ENCODE results near the gene WDR73. TPM values are rescaled to one million over a fixed set of nuclear protein-coding genes. Genes with fewer than 3 reads are reported as not detected.

The WDR73 gene
- total RNA-seq, 2 donors from 2014 or later: 15.3 to 24.3 TPM

DNA sequence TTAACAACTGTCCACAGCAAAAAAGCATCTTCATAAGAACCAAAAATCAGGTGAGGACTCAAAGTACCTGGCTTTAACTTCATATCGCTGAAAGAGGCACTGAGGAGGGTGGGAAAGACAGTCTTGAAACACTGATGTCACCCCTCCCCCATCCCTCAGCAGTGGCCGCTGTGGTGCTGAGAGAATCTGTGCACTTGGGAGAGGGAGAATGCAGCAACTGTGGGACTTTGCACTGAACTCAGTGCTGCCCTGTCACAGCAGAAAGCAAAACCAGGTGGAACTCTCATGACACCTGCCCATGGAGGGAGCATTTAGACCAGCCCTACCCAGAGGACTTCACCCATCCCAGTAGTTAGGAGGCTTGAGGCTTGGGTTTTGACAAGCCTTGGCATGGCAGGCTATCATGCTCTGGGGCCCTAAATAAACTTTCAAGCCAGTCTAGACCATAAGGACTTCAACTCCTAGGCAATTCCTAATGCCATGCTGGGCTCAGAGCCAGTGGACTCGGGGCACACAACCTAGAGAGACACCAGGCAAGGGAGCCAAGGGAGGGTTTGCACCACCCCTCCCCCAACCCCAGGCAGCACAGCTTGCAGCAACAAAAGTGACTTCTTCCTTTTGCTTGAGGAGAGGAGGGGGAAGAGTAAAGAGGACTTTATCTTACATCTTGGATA lies 59.3 kb downstream of the WDR73 start:
- no peak overlapping the region for H3K9ac ChIP-seq (ENCODE audit: low read depth in 2 of 2, low read length in 2 of 2)
- TF ChIP-seq, protein P1, sequence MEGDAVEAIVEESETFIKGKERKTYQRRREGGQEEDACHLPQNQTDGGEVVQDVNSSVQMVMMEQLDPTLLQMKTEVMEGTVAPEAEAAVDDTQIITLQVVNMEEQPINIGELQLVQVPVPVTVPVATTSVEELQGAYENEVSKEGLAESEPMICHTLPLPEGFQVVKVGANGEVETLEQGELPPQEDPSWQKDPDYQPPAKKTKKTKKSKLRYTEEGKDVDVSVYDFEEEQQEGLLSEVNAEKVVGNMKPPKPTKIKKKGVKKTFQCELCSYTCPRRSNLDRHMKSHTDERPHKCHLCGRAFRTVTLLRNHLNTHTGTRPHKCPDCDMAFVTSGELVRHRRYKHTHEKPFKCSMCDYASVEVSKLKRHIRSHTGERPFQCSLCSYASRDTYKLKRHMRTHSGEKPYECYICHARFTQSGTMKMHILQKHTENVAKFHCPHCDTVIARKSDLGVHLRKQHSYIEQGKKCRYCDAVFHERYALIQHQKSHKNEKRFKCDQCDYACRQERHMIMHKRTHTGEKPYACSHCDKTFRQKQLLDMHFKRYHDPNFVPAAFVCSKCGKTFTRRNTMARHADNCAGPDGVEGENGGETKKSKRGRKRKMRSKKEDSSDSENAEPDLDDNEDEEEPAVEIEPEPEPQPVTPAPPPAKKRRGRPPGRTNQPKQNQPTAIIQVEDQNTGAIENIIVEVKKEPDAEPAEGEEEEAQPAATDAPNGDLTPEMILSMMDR (IDR thresholded peaks at IDR 0.05): no peak
- no peak overlapping the region for H3K27ac ChIP-seq
- no peak for DNase-seq
- H3K36me3 ChIP-seq: no peaks in the 10 kb centered on the region
- H3K4me1 ChIP-seq: peaks cover under 1% of the 10 kb centered on the region
- H3K4me3 ChIP-seq: no peak overlapping the region
- intact Hi-C loops (cut with DNase I): loop anchor here (10.0 kb wide), 1 partner anchor 50 kb away; no protein-coding TSS in a partner anchor
- H3K9me3 ChIP-seq: no peaks in the 10 kb centered on the region
- H3K27me3 ChIP-seq: no peaks in the 10 kb centered on the region

DNA sequence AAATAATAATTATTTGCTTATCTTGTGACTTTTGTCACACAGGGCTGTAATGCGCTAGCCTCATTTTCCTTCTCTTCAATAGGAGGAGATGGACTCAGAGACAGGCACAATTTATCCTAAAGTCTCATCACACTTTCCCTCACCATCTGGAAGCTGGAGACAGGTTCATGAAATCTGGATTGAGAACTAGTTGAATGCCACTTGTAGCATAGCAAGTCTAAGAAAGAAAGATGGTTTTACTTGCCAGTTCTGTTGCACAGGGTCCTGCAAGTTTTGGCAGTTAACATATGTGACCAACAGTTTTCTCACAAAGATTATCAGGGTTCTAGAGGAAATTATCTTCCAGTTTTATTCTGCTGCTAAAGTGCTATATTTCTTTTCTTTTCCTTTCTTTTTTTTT lies 62.3 kb downstream of the WDR73 start:
- no peak for DNase-seq
- no peak overlapping the region for H3K27ac ChIP-seq
- H3K36me3 ChIP-seq: no peaks in the 10 kb centered on the region
- H3K9me3 ChIP-seq: no peaks in the 10 kb centered on the region
- H3K27me3 ChIP-seq: no peaks in the 10 kb centered on the region
- H3K4me3 ChIP-seq: no peak overlapping the region
- H3K4me1 ChIP-seq: no peaks in the 10 kb centered on the region
- TF ChIP-seq, protein P1 (IDR thresholded peaks at IDR 0.05): no peak
- no peak overlapping the region for H3K9ac ChIP-seq (ENCODE audit: low read depth in 2 of 2, low read length in 2 of 2)
- intact Hi-C loops (cut with DNase I): loop anchor here (10.0 kb wide), 1 partner anchor 53 kb away; no protein-coding TSS in a partner anchor

DNA sequence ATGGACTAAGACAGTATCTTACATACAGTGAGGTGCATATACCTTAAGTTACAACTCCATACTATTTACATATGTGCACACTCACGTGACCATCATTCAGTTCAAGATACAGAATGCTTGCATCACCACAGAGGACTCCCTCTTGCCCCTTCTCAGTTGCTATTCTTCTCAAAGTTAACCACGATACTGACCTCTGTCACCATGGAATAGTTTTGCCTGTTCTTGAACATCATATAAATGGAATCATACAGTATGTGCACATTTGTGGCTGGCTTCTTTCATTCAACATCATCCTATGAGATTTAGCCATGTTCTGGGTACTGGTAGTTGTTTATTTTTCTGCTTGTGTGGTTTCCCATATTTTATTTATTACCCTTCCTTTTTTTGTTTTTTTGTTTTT lies 63.7 kb downstream of the WDR73 start:
- TF ChIP-seq, protein P1 (IDR thresholded peaks at IDR 0.05): no peak
- Histone ChIP-seq H3K27ac (no peak overlapping the region), H3K27me3 (no peaks in the 10 kb centered on the region), H3K4me3 (no peak overlapping the region), H3K9ac (ENCODE audit: low read depth in 2 of 2, low read length in 2 of 2) (no peak overlapping the region), H3K9me3 (no peaks in the 10 kb centered on the region), H3K4me1 (no peaks in the 10 kb centered on the region), H3K36me3 (no peaks in the 10 kb centered on the region)
- intact Hi-C loops (cut with DNase I): loop anchor here (10.0 kb wide), 1 partner anchor 54 kb away; no protein-coding TSS in a partner anchor
- no peak for DNase-seq

Other genes starting within 250 kb of the WDR73 start
- gene ZSCAN2, start 53.3 kb downstream of the WDR73 start, total RNA-seq: 1 to 10 TPM; 6.3 to 6.4 TPM
- 1 to 10 TPM; 2.8 to 4.4 TPM for gene NMB, start 3.9 kb upstream of the WDR73 start, total RNA-seq
- gene SEC11A, start 61.9 kb upstream of the WDR73 start, total RNA-seq: 100 to 1,000 TPM; 146 to 154 TPM
- 10 to 100 TPM; 25.9 to 27.0 TPM for gene ZNF592, start 94.3 kb upstream of the WDR73 start, total RNA-seq
- gene ALPK3, start 163.1 kb upstream of the WDR73 start, total RNA-seq: 1 to 10 TPM in 1 of 2 donors, under 1 TPM in 1; 0.74 to 2.4 TPM
- under 1 TPM in 1 of 2 donors, not detected in 1; 0.80 TPM for gene SLC28A1, start 230.4 kb upstream of the WDR73 start, total RNA-seq

All from colonic mucosa (tissue), 4 donors.